HepG2 (cell line): ENCODE results near the gene PCDHGA1. TPM values are rescaled to one million over a fixed set of nuclear protein-coding genes. Genes with fewer than 3 reads are reported as not detected.
A peak's percentile ranks its signal among the peaks of the same experiment; 100 is the strongest.

ENCODE experiments used
- ARID5B ChIP-seq: IDR thresholded peaks from 2 replicates; pipeline ENCODE4 v1.4.0; 2020; ENCODE audit warnings: mild to moderate bottlenecking, missing genetic modification reagents
- ATF2 ChIP-seq: sonication (generic); formaldehyde crosslinking; IDR thresholded peaks from 2 replicates; pipeline ENCODE4 v1.4.0; 2020; ENCODE audit warnings: missing genetic modification reagents
- CEBPB ChIP-seq: IDR thresholded peaks from 2 replicates; pipeline ENCODE4 v1.6.1; 2011; ENCODE audit warnings: low read depth, low read length, improper control_type of control experiment, borderline replicate concordance
- CEBPZ ChIP-seq: IDR thresholded peaks from 2 replicates; pipeline ENCODE4 v1.6.1; 2012; ENCODE audit warnings: low read length, improper control_type of control experiment
- DNMT3B ChIP-seq: conservative IDR thresholded peaks from 2 replicates; pipeline ENCODE4 v1.6.1; 2016; ENCODE audit warnings: missing biosample characterization, control low read depth
- GATAD2A ChIP-seq: IDR thresholded peaks from 2 replicates; pipeline ENCODE4 v1.6.1; 2016
- HOXA7 ChIP-seq: sonication (generic); formaldehyde crosslinking; IDR thresholded peaks from 2 replicates; pipeline ENCODE4 v1.8.1; 2022; ENCODE audit warnings: mild to moderate bottlenecking, missing genetic modification reagents, moderate library complexity
- ZBTB44 ChIP-seq: sonication (generic); formaldehyde crosslinking; IDR thresholded peaks from 2 replicates; pipeline ENCODE4 v1.4.0; 2020; ENCODE audit warnings: missing genetic modification reagents
- ZNF251 ChIP-seq: sonication (generic); formaldehyde crosslinking; IDR thresholded peaks from 2 replicates; pipeline ENCODE4 v1.9.0; 2021; ENCODE audit warnings: mild to moderate bottlenecking, missing genetic modification reagents
- ZNF329 ChIP-seq: sonication (generic); formaldehyde crosslinking; IDR thresholded peaks from 2 replicates; pipeline ENCODE4 v1.9.0; 2021; ENCODE audit warnings: low read depth, mild to moderate bottlenecking, missing genetic modification reagents
- ZNF513 ChIP-seq: sonication (generic); formaldehyde crosslinking; conservative IDR thresholded peaks from 2 replicates; pipeline ENCODE4 v1.5.0; 2020; ENCODE audit warnings: missing genetic modification reagents
- ZNF570 ChIP-seq: sonication (generic); formaldehyde crosslinking; IDR thresholded peaks from 2 replicates; pipeline ENCODE4 v1.4.0; 2020; ENCODE audit warnings: mild to moderate bottlenecking, missing genetic modification reagents, borderline replicate concordance
- ZSCAN5A ChIP-seq: sonication (generic); formaldehyde crosslinking; IDR thresholded peaks from 2 replicates; pipeline ENCODE4 v1.8.0; 2022; ENCODE audit warnings: mild to moderate bottlenecking, missing genetic modification reagents, borderline replicate concordance
- polyA plus RNA-seq, 8 experiments: library from polyadenylated mRNA; depleted of rRNA in 3 of 8; stranded (reverse) in 7 of 8; unstranded in 1 of 8; fragments of >200 nt; fragmentation: Illumina TruSeq in 4 of 8; extraction: Trizol in 4 of 8; gene quantifications; 2 replicates each; pipeline versions ENCODE4 v1.2.1 to v1.2.3, GENCODE V29; 2011 to 2016; ENCODE audit warnings: low read depth in 4 of 8, missing spikeins in 1 of 8, mixed read lengths in 1 of 8; ENCODE audit not compliant: insufficient read depth in 1 of 8
- total RNA-seq, 5 experiments: library from RNA; depleted of rRNA; stranded (reverse); fragments of >200 nt; fragmentation: Illumina TruSeq; extraction: Trizol; gene quantifications; 2 replicates each; pipeline ENCODE4 v1.2.3, GENCODE V29; 2016; ENCODE audit warnings: low read depth in 1 of 5

Gene PCDHGA1
- total and polyA plus RNA-seq, 2 of the 13 experiments (the other 11 are each of a cell fraction or from before 2014, with no cell fraction given) = 0.31 to 0.40 TPM

GRCh38 chr5:141534492-141535213 lies 204.3 kb downstream of the PCDHGA1 start (continued):
- TF ChIP-seq ZSCAN5A (CRISPR knock-in tag) = no peak
- no peak for TF ChIP-seq ZNF251 (CRISPR knock-in tag)
- no peak for TF ChIP-seq ZBTB44 (CRISPR knock-in tag)
- peak; percentile 48 for TF ChIP-seq ARID5B
- no peak for TF ChIP-seq CEBPZ
- TF ChIP-seq DNMT3B (CRISPR knock-in tag) = no peak
- peak; percentile 56 for TF ChIP-seq GATAD2A (CRISPR knock-in tag)
- peak; percentile 72 for TF ChIP-seq CEBPB
- no peak for TF ChIP-seq ZNF513 (CRISPR knock-in tag)
- no peak for TF ChIP-seq HOXA7 (CRISPR knock-in tag)
- no peak for TF ChIP-seq ZNF570 (CRISPR knock-in tag)
- TF ChIP-seq ZNF329 (CRISPR knock-in tag) = no peak
- TF ChIP-seq ATF2 (CRISPR knock-in tag) = no peak
